ENCODE measurements around the gene FBXO42. TPM values are rescaled to one million over a fixed set of nuclear protein-coding genes. Genes with fewer than 3 reads are reported as not detected.

The FBXO42 gene
- total and polyA plus RNA-seq, 2 donors (not counting 3 experiments of a cell fraction or from before 2014, with no cell fraction given), result 16.3 to 20.4 TPM

DNA sequence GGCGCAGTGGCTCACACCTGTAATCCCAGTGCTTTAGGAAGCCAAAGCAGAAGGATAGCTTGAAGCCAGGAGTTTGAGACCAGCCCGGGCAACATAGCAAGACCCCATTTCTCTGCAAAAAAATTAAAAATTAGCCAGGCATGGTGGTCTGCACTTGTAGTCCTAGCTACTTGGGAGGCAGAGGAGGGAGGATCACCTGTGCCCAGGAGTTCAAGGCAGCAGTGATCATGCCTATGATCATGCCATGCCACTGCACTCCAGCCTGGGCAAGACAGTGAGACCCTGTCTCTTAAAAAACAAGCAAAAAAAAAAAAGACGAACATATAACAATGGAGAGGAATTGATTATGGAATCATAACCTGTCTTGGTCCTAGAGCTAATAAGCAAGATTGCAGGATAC, 45.1 kb downstream of the FBXO42 start:
- H4K20me1 ChIP-seq (replicated peaks; ENCODE audit: control insufficient read depth, extremely low read depth, insufficient read depth, low read length), result no peaks in the 10 kb centered on the region
- H3K4me2 ChIP-seq (ENCODE audit: insufficient read depth, low read length), result no peak overlapping the region
- H3K27ac ChIP-seq (ENCODE audit: insufficient read depth, low read depth, low read length), result no peak overlapping the region
- no peaks in the 10 kb centered on the region for H3K79me2 ChIP-seq (ENCODE audit: control insufficient read depth, insufficient read depth, low read length)
- no peaks in the 10 kb centered on the region for H3K9me3 ChIP-seq (replicated peaks; ENCODE audit: control insufficient read depth, insufficient read depth, low read length)
- no peaks in the 10 kb centered on the region for H3K9me1 ChIP-seq (replicated peaks; ENCODE audit: control insufficient read depth, extremely low read depth, insufficient read depth, low read length)
- no peaks in the 10 kb centered on the region for H3K4me1 ChIP-seq (ENCODE audit: control insufficient read depth, extremely low read depth, insufficient read depth, low read length)
- no peak overlapping the region for H3K4me3 ChIP-seq (replicated peaks in 1 of 3; ENCODE audit: insufficient read depth in 1 of 3, low read depth in 1 of 3, low read length in 3 of 3)
- TF ChIP-seq, protein P1, sequence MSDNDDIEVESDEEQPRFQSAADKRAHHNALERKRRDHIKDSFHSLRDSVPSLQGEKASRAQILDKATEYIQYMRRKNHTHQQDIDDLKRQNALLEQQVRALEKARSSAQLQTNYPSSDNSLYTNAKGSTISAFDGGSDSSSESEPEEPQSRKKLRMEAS (IDR thresholded peaks at IDR 0.05; ENCODE audit: insufficient read depth, insufficient read length), result no peak
- TF ChIP-seq POLR2AphosphoS5 (IDR thresholded peaks at IDR 0.05; ENCODE audit: insufficient read depth, low read depth, low read length) (no peak), GATA2 (IDR thresholded peaks at IDR 0.05; ENCODE audit: insufficient read depth, insufficient read length, low read depth, low read length) (no peak), MYC (IDR thresholded peaks at IDR 0.05; ENCODE audit: low read depth, low read length) (no peak)
- CTCF ChIA-PET, result interaction anchor here (0.7 kb wide), 1 partner anchor 9 kb away, joined by 3 read pairs; no protein-coding TSS in a partner anchor
- no peak overlapping the region for H2AFZ ChIP-seq (ENCODE audit: low read depth, low read length)
- no peak for FAIRE-seq
- POLR2A ChIA-PET, result no interaction called here
- no peak for DNase-seq (ENCODE audit: low read depth, low spot score)
- no TSS peak for BruUV-seq (replicated peaks)
- H3K9ac ChIP-seq (replicated peaks; ENCODE audit: extremely low read depth, insufficient read depth, low read length), result no peak overlapping the region
- dilution Hi-C loops (cut with MboI; ENCODE audit: extremely low pct_ligation_motif_present, low sequenced_read_pairs), result no loop called here
- no peaks in the 10 kb centered on the region for H3K27me3 ChIP-seq (ENCODE audit: control insufficient read depth in 2 of 2, insufficient read depth in 2 of 2, low read length in 2 of 2)
- intact Hi-C loops (cut with micrococcal nuclease), result no loop called here
- peaks cover 11 to 19% of the 10 kb centered on the region in 2 experiments for H3K36me3 ChIP-seq (ENCODE audit: control insufficient read depth in 2 of 2, extremely low read depth in 1 of 2, insufficient read depth in 2 of 2, low read length in 2 of 2)

DNA sequence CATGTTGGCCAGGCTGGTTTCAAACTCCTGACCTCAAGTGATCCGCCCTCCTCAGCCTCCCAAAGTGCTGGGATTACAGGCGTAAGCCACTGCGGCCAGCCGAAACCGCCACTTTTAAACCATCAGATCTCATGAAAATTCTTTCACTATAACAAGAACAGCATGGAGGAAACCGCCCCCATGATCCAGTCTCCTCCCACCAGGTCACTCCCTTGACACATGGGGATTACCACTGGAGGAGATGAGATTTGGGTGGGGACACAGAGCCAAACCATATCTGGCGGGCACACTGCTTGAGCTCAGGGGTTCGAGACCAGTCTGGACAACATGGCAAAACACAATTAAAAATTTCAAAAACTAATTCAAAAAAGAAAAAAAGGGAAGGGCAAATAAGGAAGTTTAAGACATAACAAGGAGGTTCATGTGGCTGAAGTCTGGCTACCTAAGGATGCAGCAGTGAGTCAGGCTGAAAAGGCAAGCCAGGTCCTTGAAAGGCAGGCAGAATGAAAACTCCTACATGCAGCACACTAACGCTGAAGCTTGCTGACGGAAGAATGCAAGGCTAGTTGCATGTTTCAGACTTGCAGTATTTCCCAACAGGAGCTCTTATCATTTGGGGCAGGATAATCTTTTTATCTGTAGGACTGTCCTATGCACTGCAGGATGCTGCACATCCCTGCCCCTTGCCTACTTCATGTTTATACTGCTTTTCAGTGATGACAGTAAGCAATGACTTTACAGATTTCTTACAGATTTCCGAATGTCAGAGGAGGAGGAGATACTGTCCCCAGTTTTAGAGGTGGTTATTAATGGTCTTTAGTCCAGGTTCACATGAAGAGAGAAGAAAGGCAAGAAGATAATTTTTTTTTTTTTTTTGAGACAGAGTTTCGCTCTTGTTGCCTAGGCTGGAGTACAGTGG, 49.3 kb downstream of the FBXO42 start:
- H3K36me3 ChIP-seq (ENCODE audit: control insufficient read depth in 2 of 2, extremely low read depth in 1 of 2, insufficient read depth in 2 of 2, low read length in 2 of 2), result peaks cover 10 to 12% of the 10 kb centered on the region in 2 experiments
- no peaks in the 10 kb centered on the region for H3K9me3 ChIP-seq (replicated peaks; ENCODE audit: control insufficient read depth, insufficient read depth, low read length)
- DNase-seq (ENCODE audit: low read depth, low spot score), result no peak
- CTCF ChIA-PET, result interaction anchor here (0.7 to 2.1 kb wide), 2 partner anchors 9 to 60 kb away, joined by 3 to 6 read pairs; no protein-coding TSS in a partner anchor
- H4K20me1 ChIP-seq (replicated peaks; ENCODE audit: control insufficient read depth, extremely low read depth, insufficient read depth, low read length), result no peaks in the 10 kb centered on the region
- TF ChIP-seq, protein P2, sequence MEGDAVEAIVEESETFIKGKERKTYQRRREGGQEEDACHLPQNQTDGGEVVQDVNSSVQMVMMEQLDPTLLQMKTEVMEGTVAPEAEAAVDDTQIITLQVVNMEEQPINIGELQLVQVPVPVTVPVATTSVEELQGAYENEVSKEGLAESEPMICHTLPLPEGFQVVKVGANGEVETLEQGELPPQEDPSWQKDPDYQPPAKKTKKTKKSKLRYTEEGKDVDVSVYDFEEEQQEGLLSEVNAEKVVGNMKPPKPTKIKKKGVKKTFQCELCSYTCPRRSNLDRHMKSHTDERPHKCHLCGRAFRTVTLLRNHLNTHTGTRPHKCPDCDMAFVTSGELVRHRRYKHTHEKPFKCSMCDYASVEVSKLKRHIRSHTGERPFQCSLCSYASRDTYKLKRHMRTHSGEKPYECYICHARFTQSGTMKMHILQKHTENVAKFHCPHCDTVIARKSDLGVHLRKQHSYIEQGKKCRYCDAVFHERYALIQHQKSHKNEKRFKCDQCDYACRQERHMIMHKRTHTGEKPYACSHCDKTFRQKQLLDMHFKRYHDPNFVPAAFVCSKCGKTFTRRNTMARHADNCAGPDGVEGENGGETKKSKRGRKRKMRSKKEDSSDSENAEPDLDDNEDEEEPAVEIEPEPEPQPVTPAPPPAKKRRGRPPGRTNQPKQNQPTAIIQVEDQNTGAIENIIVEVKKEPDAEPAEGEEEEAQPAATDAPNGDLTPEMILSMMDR (IDR thresholded peaks at IDR 0.05; ENCODE audit: extremely low read depth in 1 of 2, insufficient read depth in 1 of 2, low read depth in 1 of 2, low read length in 2 of 2), result no peak
- TF ChIP-seq POLR2AphosphoS5 (IDR thresholded peaks at IDR 0.05; ENCODE audit: insufficient read depth, low read depth, low read length) (no peak), GATA2 (IDR thresholded peaks at IDR 0.05; ENCODE audit: insufficient read depth, insufficient read length, low read depth, low read length) (no peak), EZH2 (IDR thresholded peaks at IDR 0.05; ENCODE audit: borderline replicate concordance, low read depth, low read length, severe bottlenecking) (no peak), FOS (IDR thresholded peaks at IDR 0.05; ENCODE audit: borderline replicate concordance, insufficient read depth, low read length) (no peak), JUN (IDR thresholded peaks at IDR 0.05; ENCODE audit: borderline replicate concordance, insufficient read depth, insufficient read length, low read depth) (no peak), MYC (IDR thresholded peaks at IDR 0.05; ENCODE audit: low read depth, low read length) (no peak), POLR2A (IDR thresholded peaks at IDR 0.05; ENCODE audit: low read depth, low read length) (no peak)
- TF ChIP-seq, protein P1 (IDR thresholded peaks at IDR 0.05; ENCODE audit: insufficient read depth, insufficient read length), result no peak
- POLR2A ChIA-PET, result no interaction called here
- H3K9me1 ChIP-seq (replicated peaks; ENCODE audit: control insufficient read depth, extremely low read depth, insufficient read depth, low read length), result no peaks in the 10 kb centered on the region
- H3K27me3 ChIP-seq (ENCODE audit: control insufficient read depth in 2 of 2, insufficient read depth in 2 of 2, low read length in 2 of 2), result no peaks in the 10 kb centered on the region
- no peaks in the 10 kb centered on the region for H3K79me2 ChIP-seq (ENCODE audit: control insufficient read depth, insufficient read depth, low read length)
- H3K4me2 ChIP-seq (ENCODE audit: insufficient read depth, low read length), result no peak overlapping the region
- no peak overlapping the region for H3K4me3 ChIP-seq (replicated peaks in 1 of 3; ENCODE audit: insufficient read depth in 1 of 3, low read depth in 1 of 3, low read length in 3 of 3)
- no peak for FAIRE-seq
- no peaks in the 10 kb centered on the region for H3K4me1 ChIP-seq (ENCODE audit: control insufficient read depth, extremely low read depth, insufficient read depth, low read length)
- no peak overlapping the region for H3K27ac ChIP-seq (ENCODE audit: insufficient read depth, low read depth, low read length)
- dilution Hi-C loops (cut with MboI; ENCODE audit: extremely low pct_ligation_motif_present, low sequenced_read_pairs) (no loop called here), intact Hi-C loops (cut with micrococcal nuclease) (no loop called here)
- BruUV-seq (replicated peaks), result no TSS peak
- H3K9ac ChIP-seq (replicated peaks; ENCODE audit: extremely low read depth, insufficient read depth, low read length), result no peak overlapping the region
- no peak overlapping the region for H2AFZ ChIP-seq (ENCODE audit: low read depth, low read length)

All from endothelial cell of umbilical vein (primary cell).